ENCODE measurements around the gene FAM89A. TPM values are rescaled to one million over a fixed set of nuclear protein-coding genes. Genes with fewer than 3 reads are reported as not detected.

FAM89A gene
- total and polyA plus RNA-seq, 2 of the 8 experiments (the other 6 are each of a cell fraction or from before 2014, with no cell fraction given), result 2.1 to 2.2 TPM

- H3K27me3 ChIP-seq (replicated peaks in 1 of 4; ENCODE audit: control insufficient read depth in 3 of 4, extremely low read depth in 1 of 4, insufficient read depth in 3 of 4, low read length in 3 of 4), result peaks cover 22 to 47% (median 33%) of the 10 kb centered on the region in 4 experiments
Measured at GRCh38 chr1:231045286-231045685, 5.2 kb upstream of the FAM89A start.

More at GRCh38 chr1:231045286-231045685, 5.2 kb upstream of the FAM89A start:
- Histone ChIP-seq H3K18ac (ENCODE audit: extremely low read depth, low read length) (no peak overlapping the region), H3K9me3 (ENCODE audit: insufficient read depth in 2 of 2, low read depth in 1 of 2, low read length in 1 of 2) (0 out of 4 replicates have a peak, but pooled peaks cover 0 to 5% of the 10 kb centered on the region in 2 experiments), H3K36me3 (ENCODE audit: control insufficient read depth in 2 of 4, insufficient read depth in 4 of 4, low read length in 3 of 4) (no peaks in the 10 kb centered on the region), H4K8ac (ENCODE audit: extremely low read depth, insufficient read depth, low read length) (no peak overlapping the region), H3K23me2 (ENCODE audit: low read depth, low read length) (peaks cover 9% of the 10 kb centered on the region; the same call in 1 of the 2 replicates), H2BK12ac (ENCODE audit: low read depth, low read length) (no peak overlapping the region), H4K5ac (ENCODE audit: insufficient read length, low read depth, low read length) (no peak overlapping the region), H3K14ac (ENCODE audit: insufficient read length) (no peak overlapping the region), H3K9ac (replicated peaks in 1 of 4; ENCODE audit: extremely low read depth in 1 of 4, low read depth in 3 of 4, low read length in 3 of 4) (no peak overlapping the region), H3K79me1 (ENCODE audit: low read depth, low read length) (no peaks in the 10 kb centered on the region), H2AFZ (ENCODE audit: low read length) (no peak overlapping the region), H3K4me3 (ENCODE audit: extremely low read depth in 1 of 4, insufficient read depth in 2 of 4, low read depth in 3 of 4, low read length in 4 of 4) (no peak overlapping the region), H2AK5ac (ENCODE audit: low read depth, low read length) (no peak overlapping the region), H2BK120ac (replicated peaks; ENCODE audit: low read depth, low read length) (no peak overlapping the region), H3K27ac (ENCODE audit: low read depth, low read length) (no peak overlapping the region), H2BK5ac (ENCODE audit: low read depth, low read length) (no peak overlapping the region), H3K56ac (replicated peaks; ENCODE audit: insufficient read length, low read depth, low read length) (no peak overlapping the region), H3K4ac (replicated peaks; ENCODE audit: insufficient read length, low read depth, low read length) (no peak overlapping the region), H2BK20ac (ENCODE audit: low read length) (no peak overlapping the region), H2BK15ac (ENCODE audit: low read length) (no peak overlapping the region), H3K4me2 (ENCODE audit: insufficient read depth in 1 of 2, low read depth in 2 of 2, low read length in 2 of 2) (no peak overlapping the region), H3K4me1 (replicated peaks in 1 of 4; ENCODE audit: control insufficient read depth in 3 of 4, insufficient read depth in 4 of 4, low read length in 3 of 4) (peaks cover 0 to 2% (median 0%) of the 10 kb centered on the region in 4 experiments; a peak in 3 of 7 replicates), H3K79me2 (ENCODE audit: control insufficient read depth in 1 of 2, insufficient read depth in 2 of 2, low read length in 2 of 2) (no peaks in the 10 kb centered on the region), H4K91ac (replicated peaks; ENCODE audit: insufficient read length, low read length) (no peak overlapping the region), H3K23ac (ENCODE audit: insufficient read length) (no peak overlapping the region), H4K20me1 (replicated peaks in 1 of 2; ENCODE audit: control insufficient read depth in 1 of 2, insufficient read depth in 2 of 2, low read length in 2 of 2) (peaks cover 0 to 1% of the 10 kb centered on the region in 2 experiments)
- CTCF ChIA-PET (ENCODE audit: partially characterized antibody), result interaction anchor here (0.6 to 1.7 kb wide), 4 partner anchors 23 to 201 kb away, joined by 3 to 6 read pairs (median 3); no protein-coding TSS in a partner anchor
- no peak for FAIRE-seq
- POLR2A ChIA-PET (ENCODE audit: partially characterized antibody), result no interaction called here
- DNase-seq (ENCODE audit: low read depth in 1 of 2, low spot score in 2 of 2), result no peak
- no peak for TF ChIP-seq KDM1A (IDR thresholded peaks at IDR 0.05; ENCODE audit: borderline replicate concordance, low read length)
- TF ChIP-seq CTCF (IDR thresholded peaks at IDR 0.05; ENCODE audit: control extremely low read depth in 1 of 3, insufficient read depth in 1 of 3, low read depth in 1 of 3, low read length in 3 of 3), result no peak
- no peak for TF ChIP-seq JUND (IDR thresholded peaks at IDR 0.05; ENCODE audit: low read length)
- TF ChIP-seq YY1 (IDR thresholded peaks at IDR 0.05; ENCODE audit: low read depth, low read length), result no peak
- TF ChIP-seq CHD1 (IDR thresholded peaks at IDR 0.05; ENCODE audit: low read depth, low read length), result no peak
- no peak for TF ChIP-seq SP1 (IDR thresholded peaks at IDR 0.05; ENCODE audit: low read depth, low read length)
